NB4 (cell line): ENCODE results near the gene GRM5.

Source experiments
- DNase-seq: peaks from one replicate; pipeline ENCODE4 v3.0.0; 2010; ENCODE audit warnings: low read depth
- H3K4me3 ChIP-seq: one replicate; pipeline ENCODE4 v1.5.1; 2011; ENCODE audit warnings: mild to moderate bottlenecking, low read depth, low read length, moderate library complexity
- MYC ChIP-seq: IDR thresholded peaks from 2 replicates; pipeline ENCODE4 v1.6.1; 2011; ENCODE audit warnings: low read depth, low read length
- POLR2A ChIP-seq: IDR thresholded peaks from 2 replicates; pipeline ENCODE4 v1.6.1; 2011; ENCODE audit warnings: mild to moderate bottlenecking; ENCODE audit not compliant: insufficient read length; ENCODE audit errors: extremely low read depth
- TF ChIP-seq, protein P1 (sequence below): IDR thresholded peaks from one replicate; pipeline ENCODE4 v1.5.1; 2012; ENCODE audit warnings: low read depth, low read length
- TF ChIP-seq, protein P2 (sequence below): IDR thresholded peaks from 2 replicates; pipeline ENCODE4 v1.6.1; 2011; ENCODE audit warnings: low read depth, low read length

GRM5 gene

DNA sequence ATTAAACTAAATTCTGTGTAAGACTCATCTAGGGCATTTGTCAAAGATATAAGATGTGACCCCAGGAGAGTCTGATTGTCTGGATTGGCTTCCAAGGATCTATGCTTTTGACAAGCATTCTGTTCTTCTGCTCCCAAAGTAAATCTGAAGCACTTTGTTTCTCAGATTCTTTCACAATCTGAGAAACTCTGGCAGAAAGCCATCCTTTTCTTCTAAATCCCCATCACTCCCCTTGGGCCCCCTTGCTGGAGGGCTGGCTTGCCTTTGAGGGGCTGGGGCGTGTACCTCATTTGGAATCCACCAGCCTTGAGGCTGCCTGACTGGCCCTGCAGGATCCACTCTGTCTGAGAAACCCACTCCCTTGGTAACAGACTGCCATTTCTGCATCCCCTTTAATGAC is 554.8 kb downstream of the GRM5 start:
- no peak for DNase-seq
- no peak for TF ChIP-seq MYC
- TF ChIP-seq, protein P1, sequence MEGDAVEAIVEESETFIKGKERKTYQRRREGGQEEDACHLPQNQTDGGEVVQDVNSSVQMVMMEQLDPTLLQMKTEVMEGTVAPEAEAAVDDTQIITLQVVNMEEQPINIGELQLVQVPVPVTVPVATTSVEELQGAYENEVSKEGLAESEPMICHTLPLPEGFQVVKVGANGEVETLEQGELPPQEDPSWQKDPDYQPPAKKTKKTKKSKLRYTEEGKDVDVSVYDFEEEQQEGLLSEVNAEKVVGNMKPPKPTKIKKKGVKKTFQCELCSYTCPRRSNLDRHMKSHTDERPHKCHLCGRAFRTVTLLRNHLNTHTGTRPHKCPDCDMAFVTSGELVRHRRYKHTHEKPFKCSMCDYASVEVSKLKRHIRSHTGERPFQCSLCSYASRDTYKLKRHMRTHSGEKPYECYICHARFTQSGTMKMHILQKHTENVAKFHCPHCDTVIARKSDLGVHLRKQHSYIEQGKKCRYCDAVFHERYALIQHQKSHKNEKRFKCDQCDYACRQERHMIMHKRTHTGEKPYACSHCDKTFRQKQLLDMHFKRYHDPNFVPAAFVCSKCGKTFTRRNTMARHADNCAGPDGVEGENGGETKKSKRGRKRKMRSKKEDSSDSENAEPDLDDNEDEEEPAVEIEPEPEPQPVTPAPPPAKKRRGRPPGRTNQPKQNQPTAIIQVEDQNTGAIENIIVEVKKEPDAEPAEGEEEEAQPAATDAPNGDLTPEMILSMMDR: no peak
- TF ChIP-seq POLR2A: no peak
- TF ChIP-seq, protein P2, sequence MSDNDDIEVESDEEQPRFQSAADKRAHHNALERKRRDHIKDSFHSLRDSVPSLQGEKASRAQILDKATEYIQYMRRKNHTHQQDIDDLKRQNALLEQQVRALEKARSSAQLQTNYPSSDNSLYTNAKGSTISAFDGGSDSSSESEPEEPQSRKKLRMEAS: no peak
- no peak overlapping the region for H3K4me3 ChIP-seq

DNA sequence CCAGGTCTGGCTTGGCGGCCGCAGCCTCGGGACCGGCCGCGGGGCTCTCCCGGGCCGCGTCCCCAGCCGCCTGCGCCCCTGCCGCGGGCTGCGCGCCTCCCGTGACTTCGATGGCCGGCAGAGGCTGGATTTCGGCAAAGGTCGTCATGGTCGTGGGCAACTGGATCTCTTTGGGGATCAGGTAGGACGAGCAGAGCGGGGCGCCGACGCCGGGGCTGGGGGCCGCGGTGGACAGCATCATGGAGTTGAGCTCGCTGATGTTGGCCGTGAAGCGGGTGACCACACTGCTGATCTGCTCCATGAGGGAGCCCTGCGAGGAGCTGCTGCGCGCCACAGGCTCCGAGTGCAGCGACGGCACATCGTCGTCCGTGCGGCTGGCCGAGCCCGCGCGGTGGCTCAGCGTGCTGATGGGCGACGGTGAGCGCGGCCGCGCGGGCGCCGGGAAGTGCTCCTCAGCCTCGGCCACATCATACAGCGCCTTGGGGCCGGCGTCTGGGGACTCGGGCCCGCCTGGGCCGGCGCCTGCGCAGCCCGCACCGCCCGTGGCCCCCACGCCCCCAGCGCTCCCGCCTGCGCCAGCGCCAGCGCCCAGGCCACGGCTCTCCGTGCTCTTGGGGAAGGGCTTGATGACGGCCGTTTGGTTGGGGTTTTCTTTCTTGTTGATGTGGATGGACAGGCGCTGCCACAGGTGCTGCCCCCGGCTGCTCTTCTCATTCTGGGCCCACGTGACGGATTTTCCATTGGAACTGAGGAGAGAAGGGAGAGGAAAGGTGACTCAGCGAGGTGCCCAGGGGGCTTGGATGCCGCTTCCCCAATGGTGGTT is 556.8 kb downstream of the GRM5 start:
- no peak overlapping the region for H3K4me3 ChIP-seq
- TF ChIP-seq MYC: no peak
- TF ChIP-seq POLR2A: no peak
- TF ChIP-seq, protein P2: no peak
- TF ChIP-seq, protein P1: no peak
- no peak for DNase-seq

DNA sequence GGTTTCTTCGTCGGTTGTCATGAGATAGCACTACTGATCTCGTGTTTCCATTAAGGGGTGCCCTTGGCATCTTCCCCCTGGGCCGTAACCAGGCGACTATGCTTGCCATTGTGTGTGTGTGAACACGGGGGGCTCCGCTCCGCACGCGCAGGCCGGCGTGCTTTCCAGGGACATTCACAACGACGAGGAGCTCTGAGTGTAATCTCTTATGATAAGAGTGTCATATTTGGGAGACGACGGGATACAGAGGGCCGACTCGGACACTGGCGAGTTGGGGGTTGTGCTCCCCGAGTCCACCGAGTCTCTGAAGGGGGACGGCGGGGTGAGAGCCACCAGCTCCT is 557.4 kb downstream of the GRM5 start:
- TF ChIP-seq, protein P1: no peak
- TF ChIP-seq MYC (no peak), POLR2A (no peak)
- TF ChIP-seq, protein P2: no peak
- H3K4me3 ChIP-seq: no peak overlapping the region
- no peak for DNase-seq

DNA sequence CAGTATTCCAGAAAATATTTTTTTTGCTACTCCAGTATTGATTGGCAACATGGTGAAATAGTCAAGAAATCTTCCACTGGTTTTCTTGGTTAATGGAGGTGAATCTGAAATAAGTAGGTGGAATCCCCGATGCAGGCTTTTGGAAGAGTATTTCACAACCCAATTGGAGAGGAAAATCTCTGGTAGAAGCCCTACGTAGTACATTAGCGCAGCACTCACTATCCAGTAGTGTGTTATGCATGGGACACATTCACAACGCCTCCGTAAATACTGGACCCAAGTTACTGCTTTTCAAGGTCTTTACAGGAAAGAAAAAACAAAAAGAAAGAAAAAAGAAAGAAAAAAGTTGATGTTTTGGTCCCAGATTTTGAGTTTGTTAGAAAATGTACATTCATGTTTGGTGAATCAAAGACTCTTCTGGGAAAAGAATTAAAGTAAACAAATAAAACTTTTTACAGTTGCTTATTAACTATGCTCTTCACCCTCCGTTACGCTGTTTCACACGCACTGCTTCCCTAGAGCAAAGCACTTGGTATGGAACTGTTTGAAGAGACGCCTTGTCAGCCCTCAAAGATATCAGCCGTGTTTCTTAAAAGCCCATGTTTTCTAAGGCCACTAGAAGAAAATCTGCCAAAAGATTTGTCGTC is 557.9 kb downstream of the GRM5 start:
- H3K4me3 ChIP-seq: no peak overlapping the region
- DNase-seq: no peak
- TF ChIP-seq MYC: no peak
- TF ChIP-seq, protein P1: no peak
- TF ChIP-seq, protein P2: no peak
- no peak for TF ChIP-seq POLR2A

DNA sequence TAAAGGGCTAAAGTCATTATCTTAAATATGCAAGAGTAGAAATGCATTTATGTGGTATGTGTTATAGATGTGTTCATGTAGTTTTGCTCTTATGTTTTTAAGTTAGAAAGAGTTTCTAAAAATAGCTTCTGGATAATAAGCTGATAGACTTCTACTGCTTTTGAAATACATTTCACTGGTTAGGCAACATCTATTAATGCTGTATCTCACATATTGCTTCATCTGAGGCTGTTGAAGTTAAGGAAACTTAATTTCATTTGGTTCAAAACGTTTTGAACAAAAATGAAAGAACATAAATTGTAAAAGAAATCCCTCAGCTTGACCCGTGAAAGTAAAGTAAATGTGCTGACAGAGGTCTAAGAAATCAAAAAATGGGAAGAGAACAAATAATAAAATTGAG is 564.2 kb downstream of the GRM5 start:
- TF ChIP-seq, protein P1: no peak
- TF ChIP-seq POLR2A: no peak
- TF ChIP-seq, protein P2: no peak
- no peak for TF ChIP-seq MYC
- no peak for DNase-seq
- H3K4me3 ChIP-seq: no peak overlapping the region
